GM12891 (cell line): ENCODE results near the gene SAP30BP.

Experiments used
- PAX5 ChIP-seq: IDR thresholded peaks from 2 replicates; pipeline ENCODE4 v1.6.1; 2011; ENCODE audit warnings: low read length, moderate library complexity, mild to moderate bottlenecking; ENCODE audit not compliant: insufficient read depth, severe bottlenecking
- POLR2A ChIP-seq: IDR thresholded peaks from 2 replicates; pipeline ENCODE4 v1.6.1; 2011; ENCODE audit warnings: low read depth, low read length, control low read depth
- POLR2AphosphoS5 ChIP-seq: IDR thresholded peaks from 2 replicates; pipeline ENCODE4 v1.6.1; 2011; ENCODE audit warnings: low read depth, low read length, control low read depth
- SPI1 ChIP-seq: IDR thresholded peaks from 2 replicates; pipeline ENCODE4 v1.6.1; 2011; ENCODE audit warnings: low read depth, low read length, control low read depth
- TAF1 ChIP-seq: IDR thresholded peaks from 2 replicates; pipeline ENCODE4 v1.6.1; 2011; ENCODE audit warnings: low read depth, low read length, control low read depth

GRCh38 chr17:75635610-75636202, 31.4 kb upstream of the SAP30BP start:
- TF ChIP-seq POLR2AphosphoS5 (no peak), POLR2A (no peak), TAF1 (no peak), PAX5 (no peak), SPI1 (no peak)
